SU-DHL-6 (cell line): ENCODE results near the gene UBR3.

Experiments used
- CTCF ChIP-seq: fragments of 200-600 bp; sonication (generic); IDR thresholded peaks from one replicate; pipeline ENCODE4 v1.5.1; 2017; ENCODE audit warnings: antibody characterized with exemption, mild to moderate bottlenecking, low read length, moderate library complexity; ENCODE audit not compliant: insufficient read depth, poor library complexity, severe bottlenecking
- EZH2phosphoT487 ChIP-seq: fragments of 200-600 bp; sonication (generic), shearing (Covaris generic); conservative IDR thresholded peaks from 2 replicates; pipeline ENCODE4 v1.6.1; 2018; ENCODE audit warnings: mild to moderate bottlenecking, antibody characterized with exemption, low read length, moderate library complexity, mixed read lengths

GRCh38 chr2:170022692-170023091 is 195.4 kb downstream of the UBR3 start:
- TF ChIP-seq CTCF (no peak), EZH2phosphoT487 (no peak)
